ENCODE data around the gene ZDHHC14.
A peak's percentile ranks its signal among the peaks of the same experiment; 100 is the strongest.

The ZDHHC14 gene

DNA sequence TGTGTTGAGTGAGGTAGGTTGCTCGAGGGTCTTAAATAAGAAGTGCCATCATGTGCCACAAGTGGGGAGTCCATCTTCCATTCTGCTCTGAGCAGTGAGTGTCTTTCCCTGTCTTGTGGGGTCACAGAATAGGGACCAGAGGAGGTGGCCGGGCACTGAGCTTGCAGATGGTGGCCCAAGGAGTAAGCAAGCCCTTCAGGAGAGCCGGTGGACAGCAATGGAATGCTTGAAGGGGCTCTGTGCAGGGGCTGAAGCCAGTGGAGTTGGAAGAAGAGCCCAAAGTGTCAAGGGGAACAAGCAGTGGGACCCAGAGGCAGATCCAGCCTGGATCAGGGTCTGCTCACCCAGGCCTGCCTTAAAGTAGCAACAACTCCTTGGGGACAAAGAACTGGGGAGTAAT is 228.6 kb downstream of the ZDHHC14 start:
- DNase-seq (ENCODE audit: low read depth in 2 of 2): no peak
- H3K4me3 ChIP-seq (replicated peaks in 1 of 2; ENCODE audit: low read depth in 2 of 2, low read length in 2 of 2): no peak overlapping the region
- TF ChIP-seq CTCF (IDR thresholded peaks at IDR 0.05; ENCODE audit: low read depth, low read length): no peak

DNA sequence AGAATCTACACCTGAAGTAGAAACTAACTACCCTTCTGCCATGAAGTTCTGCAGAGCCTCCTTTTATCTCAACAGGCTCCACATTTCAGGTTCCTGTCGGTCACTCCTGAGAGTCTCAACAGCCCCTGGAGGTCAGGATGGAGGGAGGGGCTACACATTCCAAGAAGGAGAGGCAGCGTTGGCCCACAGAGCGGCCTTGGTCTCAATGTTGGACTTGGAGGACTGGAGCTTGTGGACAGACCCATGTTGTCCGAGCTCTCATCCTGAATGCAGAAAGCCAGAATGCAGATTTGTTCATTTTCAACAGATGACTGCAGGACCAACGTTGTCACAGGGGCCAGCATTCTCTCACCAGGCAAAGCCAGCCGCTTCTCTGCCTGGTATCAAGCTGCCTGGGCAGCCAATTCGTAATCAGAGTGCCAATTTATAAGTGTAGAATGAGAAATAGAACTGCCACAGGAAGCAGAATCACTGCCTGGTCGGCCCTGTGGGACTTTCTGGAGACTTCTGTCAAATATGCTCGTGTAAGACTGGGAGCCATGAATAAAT is 229.5 kb downstream of the ZDHHC14 start:
- H3K4me3 ChIP-seq (replicated peaks in 1 of 2; ENCODE audit: low read depth in 2 of 2, low read length in 2 of 2): no peak overlapping the region
- DNase-seq (ENCODE audit: low read depth in 2 of 2): no peak
- TF ChIP-seq CTCF (IDR thresholded peaks at IDR 0.05; ENCODE audit: low read depth, low read length): no peak

DNA sequence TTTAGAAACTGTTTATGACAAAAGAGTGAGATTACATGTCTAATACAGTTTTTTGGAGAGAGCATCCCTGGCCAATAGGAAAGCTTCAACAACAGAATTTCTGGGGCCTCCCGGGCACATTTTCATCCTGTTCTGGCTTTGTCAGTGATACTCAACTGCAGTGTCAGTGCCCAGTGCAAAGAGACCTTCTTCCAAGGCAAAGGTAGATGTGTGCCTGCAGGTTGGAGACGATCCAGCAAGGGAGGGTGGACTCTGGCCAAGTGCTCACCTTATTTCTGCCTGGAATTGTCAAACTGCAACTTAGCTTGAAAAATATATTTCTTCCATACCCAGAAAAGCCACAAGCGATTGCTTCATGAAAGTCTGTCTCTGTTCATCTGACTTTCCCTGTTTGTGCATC is 230.4 kb downstream of the ZDHHC14 start:
- no peak for TF ChIP-seq CTCF (IDR thresholded peaks at IDR 0.05; ENCODE audit: low read depth, low read length)
- H3K4me3 ChIP-seq (replicated peaks in 1 of 2; ENCODE audit: low read depth in 2 of 2, low read length in 2 of 2): no peak overlapping the region
- no peak for DNase-seq (ENCODE audit: low read depth in 2 of 2)

DNA sequence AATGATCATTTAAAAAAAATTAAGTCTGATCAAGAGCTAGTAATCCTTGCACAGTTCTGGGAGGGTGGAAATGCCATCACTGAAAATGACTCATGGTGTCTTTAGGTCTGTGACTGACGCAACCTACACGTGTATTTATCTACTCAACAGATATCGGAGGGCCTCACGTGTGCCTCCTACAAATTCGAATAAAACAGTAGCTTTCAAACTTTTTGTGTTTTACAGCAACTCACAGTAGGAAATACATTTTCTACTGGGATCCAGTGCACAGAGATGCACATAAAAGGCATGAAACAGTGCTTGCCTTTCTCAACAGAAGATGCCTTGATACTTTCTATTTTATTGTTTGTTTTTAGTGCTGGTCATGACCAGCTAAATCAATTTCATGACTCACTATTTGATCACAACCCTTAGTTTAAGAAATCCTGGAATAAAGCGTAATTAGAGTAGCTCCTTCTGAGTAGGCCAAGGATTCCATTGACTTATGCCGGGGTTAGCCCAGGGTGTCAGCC is 232.1 kb downstream of the ZDHHC14 start:
- DNase-seq (ENCODE audit: low read depth in 2 of 2): peak; percentile 69 to 91
- no peak for TF ChIP-seq CTCF (IDR thresholded peaks at IDR 0.05; ENCODE audit: low read depth, low read length)
- H3K4me3 ChIP-seq (replicated peaks in 1 of 2; ENCODE audit: low read depth in 2 of 2, low read length in 2 of 2): peak overlapping the region in 1 of 2 donors; percentile 30

DNA sequence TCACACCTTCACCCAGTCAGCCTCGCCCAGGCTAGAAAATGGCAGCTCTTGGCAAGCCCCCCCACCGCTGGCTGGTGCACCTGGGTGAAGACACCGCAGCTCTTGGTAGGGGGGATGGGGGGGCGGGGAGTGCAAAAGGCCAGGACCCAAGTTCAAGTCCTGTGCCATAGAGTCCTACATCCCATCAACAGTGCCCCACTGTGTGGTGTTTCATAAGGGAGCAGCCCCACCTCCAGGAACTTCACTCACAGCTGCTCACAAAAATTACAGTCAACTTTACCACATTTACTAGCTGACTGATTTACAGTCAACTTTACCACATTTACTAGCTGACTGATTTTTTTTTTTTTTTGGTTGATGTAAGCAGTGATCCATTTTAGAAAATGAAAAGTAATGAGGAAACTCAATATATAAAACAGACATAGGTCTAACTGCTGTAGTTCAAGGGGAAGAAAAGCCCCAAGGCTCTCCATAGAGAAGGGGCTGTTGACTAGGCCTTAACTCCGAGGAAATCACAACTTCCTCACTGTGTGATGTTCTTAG is 233.1 kb downstream of the ZDHHC14 start:
- no peak for TF ChIP-seq CTCF (IDR thresholded peaks at IDR 0.05; ENCODE audit: low read depth, low read length)
- DNase-seq (ENCODE audit: low read depth in 2 of 2): peak in 1 of 2 donors; percentile 10

DNA sequence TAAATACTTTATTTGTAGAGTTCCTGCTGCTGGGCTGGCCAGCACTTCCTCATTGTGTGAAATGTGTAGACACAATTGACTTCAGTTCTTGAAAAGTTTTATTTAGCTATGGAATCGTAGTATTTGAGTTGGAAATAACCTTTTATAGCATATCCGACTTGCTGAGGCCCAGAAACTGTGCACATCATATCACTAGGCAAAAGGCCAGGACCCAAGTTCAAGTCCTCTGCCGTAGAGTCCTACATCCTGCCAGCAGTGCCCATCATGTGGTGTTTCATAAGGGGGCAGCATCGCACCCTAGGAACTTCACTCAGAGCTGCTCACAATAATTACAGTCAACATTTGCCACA is 234.4 kb downstream of the ZDHHC14 start:
- DNase-seq (ENCODE audit: low read depth in 2 of 2): peak in 1 of 2 donors; percentile 31
- no peak for TF ChIP-seq CTCF (IDR thresholded peaks at IDR 0.05; ENCODE audit: low read depth, low read length)
- no peak overlapping the region for H3K4me3 ChIP-seq (replicated peaks in 1 of 2; ENCODE audit: low read depth in 2 of 2, low read length in 2 of 2)

More for the DNA sequence above, 233.1 kb downstream of the ZDHHC14 start:
- no peak overlapping the region for H3K4me3 ChIP-seq (replicated peaks in 1 of 2; ENCODE audit: low read depth in 2 of 2, low read length in 2 of 2)

- H3K4me3 ChIP-seq (replicated peaks in 1 of 2; ENCODE audit: low read depth in 2 of 2, low read length in 2 of 2): no peak overlapping the region
- DNase-seq (ENCODE audit: low read depth in 2 of 2): no peak
- TF ChIP-seq CTCF (IDR thresholded peaks at IDR 0.05; ENCODE audit: low read depth, low read length): no peak
Measured at GRCh38 chr6:157615951-157616350, 235.0 kb downstream of the ZDHHC14 start.

Data from cardiac fibroblast (primary cell).